IPS-NIHi7 (cell line): ENCODE measurements around the gene CCL26.
"Not testable (repeated sequence)": the region's sequence is repeated elsewhere in the genome, so short reads cannot be mapped to it uniquely, and the experiment has no call there.

ENCODE experiments used
- DNase-seq: peaks from one replicate; pipeline ENCODE4 v3.0.0; 2012; ENCODE audit warnings: mixed read lengths; ENCODE audit errors: extremely low spot score

Gene CCL26

DNA sequence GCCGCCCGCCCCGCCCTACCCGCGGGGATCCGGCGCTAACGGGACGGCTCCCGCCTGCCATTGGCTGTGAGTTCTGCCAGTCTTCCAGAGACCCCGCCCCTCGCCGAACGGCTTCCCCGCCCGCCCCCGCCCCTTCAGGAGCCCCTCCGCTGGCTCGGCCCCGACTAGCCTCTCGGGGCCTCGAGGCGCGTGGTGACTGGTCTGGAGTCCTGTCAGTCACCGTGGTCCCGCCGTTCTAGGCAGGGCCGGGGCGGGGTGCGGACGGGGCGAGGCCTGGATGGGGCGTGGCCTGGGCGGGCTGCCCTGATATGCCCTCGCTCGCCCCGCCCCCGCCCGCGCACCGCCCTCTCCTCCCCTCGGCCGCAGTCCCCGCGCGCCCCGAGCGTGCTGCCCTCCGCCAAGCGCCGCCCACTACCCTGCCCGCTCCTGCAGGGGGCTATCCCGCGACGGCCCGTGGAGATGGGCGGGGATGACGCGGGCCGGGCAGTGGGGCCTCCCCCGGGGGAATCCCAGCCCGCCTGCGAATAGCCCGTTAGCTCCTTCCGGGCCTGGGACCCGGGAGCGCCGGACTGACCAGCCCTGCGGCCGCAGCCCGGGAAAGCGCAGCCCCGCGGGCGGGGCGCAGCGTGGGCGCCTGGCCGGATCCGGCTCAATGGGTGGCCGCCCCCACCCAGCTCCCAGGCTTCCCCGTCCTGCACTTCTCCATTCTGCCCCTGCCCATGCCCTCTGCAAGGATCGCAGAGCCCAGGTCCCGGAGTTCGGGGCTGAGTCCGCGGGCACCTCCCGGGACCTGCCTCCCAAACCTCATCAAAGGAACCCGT, 32.8 kb downstream of the CCL26 start:
- DNase-seq = peak; percentile 99

DNA sequence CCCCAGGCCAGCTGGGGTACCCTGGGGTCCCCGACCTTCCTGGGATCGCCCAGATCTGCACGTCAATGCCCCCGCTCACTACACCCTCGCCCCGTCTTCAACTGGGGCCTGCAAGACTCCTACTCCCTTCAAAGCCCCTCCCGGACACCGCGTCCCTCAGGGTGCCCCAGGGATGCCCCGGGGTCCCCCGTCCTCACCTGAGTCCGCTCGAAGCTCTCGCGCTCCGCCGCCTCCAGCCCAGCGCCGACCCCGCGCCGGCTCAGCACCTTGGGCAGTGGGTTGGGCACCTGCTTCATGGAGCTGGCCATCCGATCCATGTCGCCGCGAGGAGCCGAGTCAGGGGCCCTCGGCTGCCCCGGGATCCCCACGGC, 33.4 kb downstream of the CCL26 start, which contains the start of gene HIP1:
Gene HIP1, minus strand, starts transcription at position 338 of the 371 bp plus-strand sequence. Its CDS starts 21 bp downstream, at position 317.
- no peak for DNase-seq

DNA sequence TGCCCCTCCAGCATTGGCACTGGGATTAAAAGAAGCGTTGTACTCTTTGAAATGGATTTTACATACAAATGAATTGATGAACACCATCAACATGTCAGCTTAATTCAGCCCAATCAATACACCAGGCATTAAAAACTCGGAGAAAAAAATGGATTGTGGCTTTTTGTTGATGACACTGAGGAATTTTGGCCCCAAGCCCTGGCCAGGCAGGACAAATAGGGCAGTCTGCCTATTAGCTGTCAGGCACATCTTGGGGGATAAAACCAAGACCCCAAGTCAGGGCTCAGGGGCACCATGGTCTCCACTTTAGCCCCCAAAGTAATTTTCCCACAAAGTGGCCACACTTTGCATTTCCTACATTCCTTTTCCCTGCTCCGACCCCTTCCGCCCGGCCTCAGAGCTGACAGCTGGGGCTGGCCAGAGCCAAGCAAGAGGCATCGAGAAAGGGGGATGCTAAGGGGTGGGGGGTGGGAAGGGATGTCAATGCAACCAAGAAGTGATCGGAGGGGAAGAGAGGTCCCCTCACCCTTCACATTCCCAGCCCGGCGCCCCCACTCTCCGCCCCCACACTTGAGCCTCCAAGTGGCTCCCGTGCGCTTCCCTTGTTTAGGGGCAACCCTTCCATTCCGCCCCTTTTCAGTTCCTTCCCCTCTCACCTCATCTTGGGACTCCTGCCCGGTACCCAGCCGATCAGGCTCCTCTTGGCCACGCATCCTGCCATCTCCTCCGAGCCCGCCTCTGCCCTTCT, 34.0 kb downstream of the CCL26 start:
- DNase-seq = no peak

DNA sequence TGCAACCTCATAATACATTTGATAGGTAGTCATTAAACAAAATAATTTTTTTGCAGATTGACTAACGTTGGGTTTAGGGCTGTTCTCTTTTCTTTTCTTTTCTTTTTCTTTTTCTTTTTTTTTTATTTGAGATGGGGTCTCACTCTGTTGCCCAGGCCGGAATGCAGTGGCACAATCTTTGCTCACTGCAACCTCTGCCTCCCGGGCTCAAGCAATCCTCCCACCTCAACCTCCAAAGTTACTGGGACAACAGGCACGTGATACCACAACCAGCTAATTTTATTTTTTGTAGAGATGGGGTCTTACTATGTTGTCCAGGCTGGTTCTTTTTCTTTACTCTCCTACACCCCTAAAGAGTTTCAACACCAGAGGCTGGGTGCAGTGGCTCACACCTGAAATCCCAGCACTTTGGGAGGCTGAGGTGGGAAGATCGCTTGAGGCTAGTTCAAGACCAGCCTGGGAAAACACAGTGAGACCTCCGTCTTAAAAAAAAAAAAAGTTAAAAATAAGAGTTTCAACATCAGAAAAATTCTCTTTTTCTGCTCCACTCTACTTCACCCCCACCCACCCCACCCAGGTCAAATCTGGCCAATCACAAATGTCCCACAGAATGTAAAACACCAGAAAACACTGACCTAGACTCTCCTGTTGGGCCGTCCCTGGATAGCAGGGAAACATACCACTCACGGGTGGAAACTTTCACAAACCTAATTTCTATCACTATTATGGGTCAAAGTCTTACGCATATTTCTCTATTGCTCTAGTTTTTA, 36.2 kb downstream of the CCL26 start:
- no peak for DNase-seq

DNA sequence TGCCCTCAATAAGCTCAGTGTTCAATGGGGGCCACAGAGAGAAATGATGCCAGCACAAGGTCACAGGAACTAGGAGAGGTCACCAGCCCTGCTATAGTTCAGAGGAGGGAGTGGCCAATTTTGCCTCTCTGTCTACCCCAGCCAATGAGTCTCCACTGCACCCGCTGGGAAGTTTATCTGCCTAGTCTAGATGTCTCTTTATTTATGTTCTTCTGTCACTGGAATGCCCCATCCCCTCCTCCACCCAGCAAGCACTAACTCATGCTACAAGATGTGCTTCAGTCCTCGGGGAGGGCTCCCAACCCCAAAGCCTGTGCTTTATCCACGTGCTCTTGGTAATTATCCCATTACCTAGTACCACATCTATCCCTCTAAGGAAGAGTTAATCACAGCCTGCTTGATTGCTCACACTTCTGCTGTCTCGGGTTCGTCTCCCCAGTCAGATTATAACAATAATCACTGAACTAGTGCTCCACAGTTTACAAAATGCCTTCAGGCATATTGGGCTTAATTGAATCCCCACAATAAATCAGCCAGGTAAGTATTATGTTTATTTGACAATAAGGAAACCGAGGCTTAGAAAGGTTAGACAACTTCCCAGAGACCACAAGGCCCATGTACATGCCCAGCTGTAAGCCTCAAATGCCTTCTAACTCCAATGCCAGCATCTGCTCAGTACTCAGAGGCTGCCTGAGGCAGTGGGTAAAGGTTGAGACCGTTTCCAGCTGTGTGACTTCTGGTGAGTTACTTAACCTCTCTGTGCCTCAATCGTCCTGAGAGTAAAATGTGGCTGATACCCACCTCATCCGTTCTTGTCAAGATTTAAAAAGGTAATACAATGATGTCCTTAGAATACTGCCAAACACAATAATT, 37.2 kb downstream of the CCL26 start:
- no peak for DNase-seq

DNA sequence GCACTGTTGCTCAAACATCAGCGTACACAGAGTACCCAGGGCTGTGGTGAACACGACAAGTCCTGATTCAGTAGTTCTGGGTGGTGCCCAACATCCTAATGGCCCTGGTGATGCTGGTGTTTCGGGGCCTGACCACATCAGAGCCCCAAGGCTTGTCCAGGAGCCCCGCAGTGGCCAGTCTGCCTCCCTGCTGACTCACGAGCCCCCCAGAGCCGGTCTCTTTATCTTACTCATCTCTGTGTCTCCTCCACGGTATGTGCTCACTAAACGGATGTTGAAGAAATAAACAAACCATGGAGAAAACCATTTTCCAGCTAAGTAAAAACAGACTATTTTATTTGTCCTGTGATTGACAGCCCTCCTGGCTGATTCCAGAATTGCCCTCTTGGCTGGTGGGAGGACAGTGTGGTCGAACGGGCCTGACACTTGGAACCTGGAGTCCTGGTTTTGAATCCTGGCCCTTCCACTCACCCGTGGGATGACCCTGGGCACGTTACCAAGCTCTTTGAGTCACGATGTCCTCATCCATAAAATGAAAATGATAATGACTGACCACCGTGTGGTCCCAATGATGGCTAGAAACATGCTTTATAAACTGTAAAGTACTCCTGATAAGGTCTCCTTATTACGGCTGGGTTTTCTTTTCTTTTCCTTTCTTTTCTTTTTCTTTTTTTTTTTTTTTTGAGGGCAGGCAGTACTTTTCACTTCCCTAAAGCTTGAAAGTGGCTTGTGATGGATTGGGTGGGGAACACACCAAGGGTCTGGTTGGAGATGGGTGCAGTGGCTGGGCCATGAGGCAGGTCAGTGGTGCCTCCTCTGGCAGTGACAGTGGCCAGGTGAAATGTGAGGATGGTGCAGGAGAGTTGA, 39.0 kb downstream of the CCL26 start:
- DNase-seq = no peak

DNA sequence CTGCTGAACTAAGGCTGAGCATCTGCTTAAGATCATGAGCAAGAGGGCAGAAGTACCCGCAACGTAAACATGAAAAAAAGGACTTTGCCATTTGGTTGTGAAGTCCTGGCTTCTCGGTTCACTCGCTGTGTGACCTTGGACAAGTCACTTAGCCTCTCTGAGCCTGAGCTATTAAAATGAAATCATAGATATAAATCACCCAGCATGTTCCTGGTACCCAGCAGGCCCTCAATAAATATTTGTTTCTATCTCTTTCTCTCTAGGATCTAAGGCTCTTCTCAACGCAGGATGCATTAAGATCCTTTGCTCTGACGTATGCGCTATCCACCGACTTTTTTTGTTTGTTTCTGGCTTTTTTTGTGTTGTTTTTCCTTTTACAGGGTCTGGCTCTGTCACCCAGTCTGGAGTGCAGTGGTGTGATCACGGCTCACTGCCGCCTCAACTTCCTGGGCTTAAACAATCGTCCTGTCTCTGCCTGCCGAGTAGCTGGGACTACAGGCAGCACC, 39.9 kb downstream of the CCL26 start:
- no peak for DNase-seq

DNA sequence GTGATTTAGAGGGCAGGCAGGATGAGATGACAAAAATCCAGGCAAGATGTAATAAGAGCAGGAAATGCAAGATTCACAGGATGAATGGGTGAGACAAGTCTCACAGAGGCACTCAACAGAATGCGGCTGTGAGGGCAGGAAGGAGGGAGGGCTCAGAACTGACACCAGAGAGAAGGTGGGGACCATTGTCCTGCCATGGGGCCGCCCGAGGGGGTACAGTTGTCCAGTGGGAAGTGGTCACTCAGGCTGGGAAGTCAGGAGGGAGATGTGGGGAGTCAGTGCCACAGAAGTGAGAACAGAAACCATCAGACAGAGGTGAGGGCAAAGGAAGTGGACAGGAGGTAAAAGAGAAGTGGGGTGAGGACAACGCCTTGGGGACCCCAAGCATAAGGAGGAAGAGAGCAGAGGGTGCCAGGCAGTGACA, 42.1 kb downstream of the CCL26 start:
- DNase-seq = no peak

DNA sequence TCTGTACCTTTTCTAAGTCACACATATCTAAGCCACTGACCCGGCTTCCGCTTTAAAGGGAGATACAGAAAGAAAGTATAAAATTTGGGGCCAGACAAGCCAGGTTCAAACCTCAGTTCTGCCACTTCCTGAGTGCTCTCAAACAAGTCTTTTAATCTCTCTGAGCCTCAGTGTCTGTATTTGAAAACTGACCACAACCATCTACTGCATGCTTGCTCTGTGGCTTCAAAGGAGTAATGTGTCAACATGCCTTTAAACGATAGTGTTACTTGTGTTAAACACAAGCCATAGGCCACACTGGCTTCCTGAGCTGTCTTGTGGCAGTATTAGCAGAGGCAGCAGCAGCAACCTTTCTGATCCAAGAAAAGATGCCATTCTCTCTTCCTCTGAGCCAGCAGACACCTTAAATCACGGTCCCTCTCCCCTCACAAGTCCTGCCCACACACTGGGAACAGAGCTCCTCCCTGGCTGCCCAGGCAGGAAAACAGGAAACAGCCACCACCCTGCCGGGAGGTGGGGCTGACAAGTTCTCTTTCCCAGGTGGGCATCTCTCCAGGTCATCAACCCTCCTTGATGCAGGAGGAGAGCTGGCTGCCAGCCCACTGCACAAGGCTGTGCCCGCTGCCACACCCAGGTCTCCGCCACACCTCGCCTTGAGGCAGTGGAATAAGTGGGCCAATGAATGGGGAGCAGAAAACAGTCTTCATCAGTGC, 44.0 kb downstream of the CCL26 start:
- peak; percentile 60 for DNase-seq

DNA sequence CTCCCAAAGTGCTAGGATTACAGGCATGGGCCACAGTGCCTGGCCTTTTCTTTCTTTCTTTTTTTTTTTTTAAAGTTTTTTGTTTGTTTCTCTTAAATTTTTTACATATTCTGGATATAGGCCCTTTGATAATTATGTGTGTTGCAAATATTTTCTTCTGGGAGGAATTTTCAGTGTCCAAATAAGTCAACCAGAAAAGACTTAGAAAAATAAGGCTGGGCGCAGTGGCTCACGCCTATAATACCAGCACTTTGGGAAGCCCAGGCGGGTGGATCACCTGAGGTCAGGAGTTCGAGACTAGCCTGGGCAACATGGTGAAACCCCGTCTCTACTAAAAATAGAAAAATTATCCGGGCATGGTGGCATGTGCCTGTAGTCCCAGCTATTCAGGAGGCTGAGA, 44.7 kb downstream of the CCL26 start:
- DNase-seq = not testable (repeated sequence)

DNA sequence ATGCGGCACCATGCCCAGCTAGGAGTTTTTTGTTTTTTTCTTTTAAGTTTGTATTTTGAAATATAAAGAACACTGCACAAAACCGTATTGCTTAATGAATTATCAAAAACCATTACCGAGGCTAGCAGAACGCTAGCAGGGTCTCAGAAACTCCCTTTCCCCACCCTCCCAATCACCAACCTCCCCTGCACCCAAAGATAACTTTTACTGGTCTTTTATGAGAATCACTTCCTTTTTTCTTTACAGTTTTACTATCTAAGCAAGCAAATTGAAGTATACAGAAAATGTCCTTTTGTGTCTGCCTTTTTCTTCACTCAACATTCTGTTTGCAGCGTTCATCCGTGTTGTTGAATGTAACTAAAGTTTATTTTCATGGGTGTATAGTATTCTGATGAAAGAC, 46.7 kb downstream of the CCL26 start:
- no peak for DNase-seq

DNA sequence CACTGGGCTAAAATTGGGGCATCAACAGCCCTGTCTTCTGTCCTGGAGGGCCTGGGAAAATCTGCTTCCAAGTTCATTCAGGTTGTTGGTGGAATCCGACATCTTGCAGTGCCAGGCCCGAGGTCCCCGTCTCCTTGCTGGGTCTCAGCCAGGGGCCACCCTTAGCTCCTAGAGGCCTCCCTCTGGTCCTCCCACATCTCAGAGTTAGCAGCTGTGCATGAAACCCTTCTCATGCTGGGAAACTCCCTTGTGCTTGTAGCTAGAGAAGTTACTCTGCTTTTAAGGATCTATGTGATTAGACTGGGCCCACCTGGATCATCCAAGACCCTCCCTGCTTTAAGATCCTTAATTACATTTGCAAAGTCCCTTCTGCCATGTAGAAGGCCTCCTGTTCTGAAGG, 48.6 kb downstream of the CCL26 start:
- DNase-seq = no peak

DNA sequence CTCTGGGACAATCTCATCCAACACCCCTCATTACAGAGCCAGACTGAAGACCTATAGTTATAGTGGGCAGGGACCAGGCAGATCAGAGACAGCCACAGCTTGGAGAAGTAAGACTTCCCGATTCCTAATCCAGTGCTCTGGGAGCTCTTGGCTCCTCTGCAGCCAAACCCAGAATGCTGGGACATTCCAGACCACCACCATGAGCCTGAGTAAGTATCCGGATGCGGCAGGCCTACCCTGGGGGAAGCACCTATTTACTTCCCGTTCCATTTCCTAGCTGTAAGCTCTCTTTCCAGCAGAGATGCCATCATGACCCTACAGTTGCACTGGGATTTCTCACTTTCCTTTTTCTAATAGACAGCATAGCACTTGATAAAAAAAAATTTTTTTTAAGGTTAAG, 49.6 kb downstream of the CCL26 start:
- no peak for DNase-seq

DNA sequence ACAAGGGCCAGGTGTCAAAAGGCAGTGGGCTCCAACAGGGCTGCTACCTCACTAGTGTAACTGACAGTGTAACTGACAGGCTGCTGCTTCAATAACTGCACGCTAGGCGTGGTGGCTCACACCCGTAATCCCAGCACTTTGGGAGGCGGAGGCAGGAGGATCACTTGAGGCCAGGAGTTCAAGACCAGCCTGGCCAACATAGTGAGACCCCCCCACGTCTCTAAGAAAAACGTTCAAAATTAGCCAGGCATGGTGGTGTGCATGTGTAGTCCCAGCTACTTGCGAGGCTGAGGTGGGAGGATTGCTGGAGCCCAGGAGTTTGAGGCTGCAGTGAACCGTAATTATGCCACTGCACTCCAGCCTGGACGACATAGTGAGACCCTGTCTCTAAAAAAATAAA, 50.1 kb downstream of the CCL26 start:
- DNase-seq = not testable (repeated sequence)

DNA sequence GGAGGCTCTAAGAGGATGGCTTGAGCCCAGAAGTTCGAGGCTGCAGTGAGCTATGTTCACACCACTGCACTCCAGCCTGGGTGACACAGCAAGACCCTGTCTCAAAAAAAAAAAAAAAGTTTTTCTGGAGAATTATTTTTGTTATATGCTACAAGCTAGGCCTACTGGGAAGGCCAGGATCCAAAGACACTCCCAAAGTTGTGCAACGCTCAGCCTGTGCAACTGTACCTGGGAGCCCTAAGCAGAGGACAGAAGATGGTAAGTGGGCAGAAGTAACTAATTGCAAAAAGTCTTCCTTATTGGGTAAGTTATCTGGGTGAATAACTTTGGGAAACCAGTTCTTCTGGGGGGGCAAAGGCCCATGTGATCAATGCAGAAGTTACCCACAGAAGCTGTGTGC, 50.6 kb downstream of the CCL26 start:
- DNase-seq = no peak

DNA sequence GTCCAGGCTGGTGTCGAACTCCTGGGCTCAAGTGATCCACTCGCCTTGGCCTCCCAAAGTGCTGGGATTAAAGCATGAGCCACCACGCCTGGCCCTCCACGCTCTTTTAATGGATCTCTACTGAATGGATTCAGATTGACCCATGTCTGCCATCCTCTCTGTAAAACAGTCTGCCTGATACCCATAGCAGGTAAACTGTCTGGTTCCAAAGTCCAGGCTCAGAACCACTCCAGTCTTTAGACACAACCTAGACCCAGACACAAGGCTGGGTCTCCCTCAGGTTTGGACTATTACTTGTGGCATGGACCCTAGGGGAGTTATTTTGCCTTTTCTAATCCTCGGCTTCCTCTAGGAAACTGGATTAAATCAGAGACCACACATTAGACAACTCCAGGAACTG, 52.4 kb downstream of the CCL26 start:
- DNase-seq = no peak
